ENCODE measurements around the gene NLRP3.
"Not testable (repeated sequence)": the region's sequence is repeated elsewhere in the genome, so short reads cannot be mapped to it uniquely, and the experiment has no call there.

NLRP3 gene

GRCh38 chr1:247415423-247416361 lies at the start of gene NLRP3:
TSS of gene NLRP3 (plus strand) at chr1:247416173. CDS start at chr1:247418801, 2,628 bp downstream.
- DNase-seq (ENCODE audit: low read depth) = peak; percentile 3

GRCh38 chr1:247366345-247366744 lies 49.6 kb upstream of the NLRP3 start:
- not testable (repeated sequence) for DNase-seq (ENCODE audit: low read depth)

- DNase-seq (ENCODE audit: low read depth) = no peak
Observed at GRCh38 chr1:247366926-247367645, 48.9 kb upstream of the NLRP3 start.

- peak; percentile 80 for DNase-seq (ENCODE audit: low read depth)
Observed at GRCh38 chr1:247367786-247368422, 48.1 kb upstream of the NLRP3 start.

GRCh38 chr1:247368490-247369145 lies 47.4 kb upstream of the NLRP3 start:
- DNase-seq (ENCODE audit: low read depth) = no peak

- peak; percentile 78 for DNase-seq (ENCODE audit: low read depth)
Observed at GRCh38 chr1:247370786-247371732, 44.9 kb upstream of the NLRP3 start.

GRCh38 chr1:247371801-247372259 lies 44.1 kb upstream of the NLRP3 start:
- DNase-seq (ENCODE audit: low read depth) = no peak

GRCh38 chr1:247373721-247374141 lies 42.2 kb upstream of the NLRP3 start:
- peak; percentile 44 for DNase-seq (ENCODE audit: low read depth)

GRCh38 chr1:247374651-247375334 lies 41.2 kb upstream of the NLRP3 start:
- not testable (repeated sequence) for DNase-seq (ENCODE audit: low read depth)

GRCh38 chr1:247375747-247376146 lies 40.2 kb upstream of the NLRP3 start:
- no peak for DNase-seq (ENCODE audit: low read depth)

GRCh38 chr1:247376659-247377058 lies 39.3 kb upstream of the NLRP3 start:
- DNase-seq (ENCODE audit: low read depth) = no peak

GRCh38 chr1:247377656-247378055 lies 38.3 kb upstream of the NLRP3 start:
- DNase-seq (ENCODE audit: low read depth) = not testable (repeated sequence)

- no peak for DNase-seq (ENCODE audit: low read depth)
Observed at GRCh38 chr1:247378334-247379073, 37.5 kb upstream of the NLRP3 start.

- DNase-seq (ENCODE audit: low read depth) = peak; percentile 24
Observed at GRCh38 chr1:247385283-247385682, 30.7 kb upstream of the NLRP3 start.

GRCh38 chr1:247386217-247386616 lies 29.8 kb upstream of the NLRP3 start:
- no peak for DNase-seq (ENCODE audit: low read depth)

GRCh38 chr1:247386687-247387086 lies 29.3 kb upstream of the NLRP3 start:
- DNase-seq (ENCODE audit: low read depth) = peak; percentile 39

- no peak for DNase-seq (ENCODE audit: low read depth)
Observed at GRCh38 chr1:247387096-247387495, 28.9 kb upstream of the NLRP3 start.

- no peak for DNase-seq (ENCODE audit: low read depth)
Observed at GRCh38 chr1:247387565-247387964, 28.4 kb upstream of the NLRP3 start.

GRCh38 chr1:247390116-247390791 lies 25.7 kb upstream of the NLRP3 start:
- peak; percentile 74 for DNase-seq (ENCODE audit: low read depth)

Measured in EH (cell line).